Activated CD8-positive, alpha-beta memory T cell treated with anti-CD3 and anti-CD28 coated beads, Interleukin-2, amount 50 U/mL, for 48 hours (primary cell): Measurements from ENCODE around the gene CCNK.

ENCODE experiments used
- DNase-seq: peaks from one replicate; pipeline ENCODE4 v3.0.0-alpha.2; 2020

CCNK gene

DNA sequence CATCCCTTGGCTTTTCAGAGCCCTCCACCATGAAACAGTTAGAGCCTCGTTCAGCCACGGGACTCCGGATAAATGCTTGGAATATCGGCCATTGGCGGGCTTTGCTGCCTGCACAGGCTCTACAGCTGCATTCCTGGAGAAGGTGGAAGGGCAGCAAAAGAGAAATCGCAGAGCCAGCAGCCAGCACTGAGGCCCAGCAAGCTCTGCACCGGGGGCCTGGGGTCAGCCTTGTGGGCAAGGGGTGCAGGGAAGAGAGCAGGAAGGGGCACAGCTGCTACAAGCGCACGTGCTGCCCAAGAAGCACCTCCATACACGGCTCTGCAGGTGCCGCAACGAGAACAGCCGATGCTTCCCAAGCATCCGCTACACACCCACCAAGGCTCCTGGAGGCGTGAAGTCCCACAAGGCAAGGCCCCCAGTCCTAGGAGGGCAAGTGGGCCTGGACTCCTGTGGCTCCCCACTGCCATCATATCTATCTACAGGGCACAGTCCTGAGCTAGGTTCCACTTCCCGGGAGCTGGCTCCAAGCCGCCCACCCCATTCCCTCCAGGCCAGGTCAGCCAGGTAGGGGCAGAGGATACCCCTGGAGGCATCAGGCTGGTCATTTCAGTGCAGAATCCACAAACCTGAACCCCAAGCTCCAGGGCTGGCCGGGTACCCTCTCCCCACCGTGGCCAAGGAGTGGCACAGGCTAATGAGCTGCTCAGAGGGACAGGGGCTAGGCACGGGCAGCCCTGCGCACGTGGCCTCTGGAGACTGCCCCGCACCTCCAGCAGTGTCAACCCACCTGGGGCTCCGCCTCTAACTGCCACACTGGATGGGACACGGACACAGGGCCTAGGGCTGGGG is 40.2 kb downstream of the CCNK start:
- no peak for DNase-seq

GRCh38 chr14:99522025-99522401 is 40.8 kb downstream of the CCNK start:
- DNase-seq, result no peak

DNA sequence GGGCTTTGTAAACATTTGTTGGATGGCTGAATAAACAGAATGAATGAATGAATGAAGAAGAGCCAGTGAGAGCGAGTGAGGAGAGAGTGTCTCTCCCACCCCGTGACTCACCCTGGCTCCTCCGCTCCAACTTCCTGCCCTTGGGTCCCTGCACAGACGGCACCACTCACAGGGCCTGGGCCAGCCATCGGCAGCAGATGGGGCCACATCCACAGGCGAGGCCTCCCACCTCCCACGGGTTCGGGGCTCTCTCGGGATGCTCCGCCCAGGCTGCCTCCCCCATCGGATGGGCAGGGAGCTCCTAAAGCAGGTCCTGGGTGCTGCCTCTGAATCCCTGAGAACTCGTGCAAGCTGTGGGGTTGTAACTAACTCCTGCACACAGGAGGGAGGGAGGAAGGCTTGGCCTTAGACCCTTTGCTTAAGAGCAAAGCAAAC is 41.3 kb downstream of the CCNK start:
- DNase-seq, result no peak

GRCh38 chr14:99522934-99523703 is 41.9 kb downstream of the CCNK start:
- DNase-seq, result no peak

DNA sequence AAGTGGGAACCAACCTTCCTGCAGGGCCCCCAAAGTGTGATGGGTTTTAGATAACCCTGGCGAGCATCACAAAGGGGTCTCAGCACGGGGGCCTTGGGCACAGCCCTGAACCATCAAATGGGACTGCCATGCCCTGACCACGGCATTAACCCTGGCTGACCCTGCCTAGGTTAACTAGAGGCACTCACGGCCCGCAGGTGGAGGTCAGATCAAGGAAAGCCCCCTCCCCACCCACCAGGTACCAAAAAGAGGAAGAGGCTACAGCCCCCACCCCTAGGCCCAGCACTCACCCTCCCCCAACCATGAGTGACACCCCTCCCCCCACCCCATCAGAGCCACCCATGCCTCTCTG is 42.5 kb downstream of the CCNK start:
- DNase-seq, result no peak

DNA sequence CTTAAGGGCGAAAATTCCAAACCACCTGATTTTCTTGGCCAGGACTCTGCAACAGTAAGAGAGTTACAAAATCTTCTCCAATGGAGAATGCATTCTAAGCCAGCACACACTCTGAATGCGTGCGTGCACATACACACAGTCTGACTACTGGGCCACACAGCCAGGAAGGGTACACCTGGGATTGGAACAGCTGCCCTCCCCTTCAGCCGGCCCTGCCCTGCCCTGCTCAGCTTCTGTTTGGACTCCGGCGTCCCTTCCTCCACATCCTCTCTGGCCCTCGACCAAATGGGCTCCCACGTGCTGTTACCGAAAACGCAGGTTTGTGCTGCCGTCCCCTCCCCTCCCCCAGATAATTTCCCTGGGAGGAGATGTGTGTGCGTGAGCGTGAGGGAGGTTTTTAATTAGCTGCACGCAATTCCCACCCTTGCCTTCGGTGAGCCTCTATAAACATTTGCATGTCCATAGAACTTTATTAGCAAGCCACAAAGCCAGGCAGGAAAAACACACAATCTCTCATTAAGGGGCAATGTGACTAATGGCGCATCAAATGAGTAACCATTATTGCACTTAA is 43.0 kb downstream of the CCNK start:
- DNase-seq, result no peak

- DNase-seq, result no peak
These were observed 43.8 kb downstream of the CCNK start for GRCh38 chr14:99524804-99525698.

- no peak for DNase-seq
These were observed 44.5 kb downstream of the CCNK start for GRCh38 chr14:99525699-99526080.

DNA sequence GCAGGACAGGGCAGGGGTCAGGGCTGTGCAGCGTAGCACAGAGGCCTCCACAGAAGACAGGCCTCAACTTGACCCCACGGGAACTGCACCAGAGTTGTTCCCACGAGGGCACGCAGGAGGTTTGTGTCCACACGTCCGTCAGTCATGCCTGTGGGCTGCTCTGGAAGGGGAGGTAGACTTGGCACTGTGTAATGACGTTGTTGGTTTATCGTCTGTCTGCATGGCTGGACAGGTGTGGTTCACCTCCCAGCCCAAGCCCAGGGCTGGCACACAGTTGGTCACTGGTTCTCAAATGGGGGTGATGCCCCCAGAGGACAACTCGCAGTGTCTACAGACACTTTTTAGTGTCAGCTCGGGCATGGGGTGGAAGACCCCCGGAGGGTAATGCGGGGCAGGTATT is 45.8 kb downstream of the CCNK start:
- DNase-seq, result no peak

DNA sequence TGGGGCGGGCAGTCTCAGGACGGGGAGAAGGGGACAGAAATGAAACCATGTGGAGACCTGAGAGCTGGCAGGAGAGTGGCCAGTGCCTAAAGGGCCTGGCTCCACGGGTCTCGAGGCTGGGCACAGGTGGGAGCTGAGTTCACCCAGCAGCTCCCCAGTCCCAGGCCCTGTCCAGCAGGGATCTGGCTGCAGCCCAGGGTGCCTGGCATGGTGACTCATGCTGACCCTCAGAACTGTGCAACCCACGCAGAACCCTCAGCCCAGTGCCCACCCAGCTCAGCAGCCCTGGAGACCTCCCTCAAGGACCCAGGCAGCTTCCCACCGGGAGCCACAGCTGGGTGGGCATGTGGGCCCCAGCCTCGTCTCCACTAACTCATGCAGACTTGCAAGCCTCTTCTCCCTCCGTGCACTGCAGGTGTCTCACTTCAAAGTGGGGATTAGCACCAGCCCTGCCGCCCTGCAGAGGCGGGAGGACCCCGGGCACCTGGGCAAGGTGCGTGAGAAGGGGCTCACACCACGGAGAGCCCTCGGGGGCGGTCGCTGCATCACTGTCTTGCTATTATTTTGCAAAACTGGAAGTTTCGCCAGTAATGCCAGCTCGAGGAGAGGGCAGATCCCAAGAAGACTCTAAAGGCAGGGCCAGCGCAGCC is 46.3 kb downstream of the CCNK start:
- DNase-seq, result no peak

DNA sequence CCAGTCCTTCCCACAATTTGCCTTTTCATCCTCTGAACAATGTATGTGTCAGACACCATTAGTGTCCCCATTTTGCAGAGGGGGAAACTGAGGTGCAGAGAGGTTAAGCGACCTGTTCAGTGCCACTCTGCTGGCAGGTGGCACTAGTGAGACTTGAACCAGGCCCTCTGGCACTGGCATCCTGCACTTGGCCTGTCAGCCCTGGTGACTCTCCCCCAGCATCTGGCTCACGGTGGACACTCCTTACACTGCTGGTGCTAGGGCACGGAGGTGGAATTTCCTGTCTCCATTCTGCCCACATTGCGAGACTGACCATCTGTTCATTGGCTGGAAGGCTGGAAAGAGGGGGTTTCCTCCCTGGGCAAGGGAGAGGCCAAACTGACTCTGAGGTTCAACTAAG is 48.7 kb downstream of the CCNK start:
- DNase-seq, result no peak

GRCh38 chr14:99530407-99531155 is 49.4 kb downstream of the CCNK start:
- no peak for DNase-seq

- no peak for DNase-seq
These were observed 50.3 kb downstream of the CCNK start for GRCh38 chr14:99531251-99532096.

GRCh38 chr14:99532310-99532709 is 51.1 kb downstream of the CCNK start:
- DNase-seq, result no peak

GRCh38 chr14:99534333-99534732 is 53.1 kb downstream of the CCNK start:
- DNase-seq, result no peak

- no peak for DNase-seq
These were observed 53.7 kb downstream of the CCNK start for GRCh38 chr14:99534863-99535262.

DNA sequence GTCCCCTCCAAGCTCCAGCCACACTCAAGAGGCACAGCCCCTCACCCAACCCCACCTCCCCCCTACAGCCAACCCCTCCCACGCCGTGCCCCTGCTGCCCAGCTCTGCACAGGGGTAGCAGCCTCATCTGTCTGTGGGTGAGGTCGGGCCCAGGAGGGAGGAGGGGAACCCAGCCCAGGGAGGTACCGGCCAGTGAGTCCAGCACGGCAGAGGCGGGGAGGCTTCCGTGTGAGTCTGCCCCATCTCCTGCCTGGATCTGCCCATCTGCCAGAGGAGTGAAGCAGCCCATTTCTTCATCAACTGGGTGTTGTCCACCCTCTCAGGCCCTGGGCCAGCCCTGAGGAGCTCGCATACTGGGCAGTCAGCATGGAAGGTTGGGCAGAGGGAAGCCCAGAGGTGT is 54.2 kb downstream of the CCNK start:
- no peak for DNase-seq

DNA sequence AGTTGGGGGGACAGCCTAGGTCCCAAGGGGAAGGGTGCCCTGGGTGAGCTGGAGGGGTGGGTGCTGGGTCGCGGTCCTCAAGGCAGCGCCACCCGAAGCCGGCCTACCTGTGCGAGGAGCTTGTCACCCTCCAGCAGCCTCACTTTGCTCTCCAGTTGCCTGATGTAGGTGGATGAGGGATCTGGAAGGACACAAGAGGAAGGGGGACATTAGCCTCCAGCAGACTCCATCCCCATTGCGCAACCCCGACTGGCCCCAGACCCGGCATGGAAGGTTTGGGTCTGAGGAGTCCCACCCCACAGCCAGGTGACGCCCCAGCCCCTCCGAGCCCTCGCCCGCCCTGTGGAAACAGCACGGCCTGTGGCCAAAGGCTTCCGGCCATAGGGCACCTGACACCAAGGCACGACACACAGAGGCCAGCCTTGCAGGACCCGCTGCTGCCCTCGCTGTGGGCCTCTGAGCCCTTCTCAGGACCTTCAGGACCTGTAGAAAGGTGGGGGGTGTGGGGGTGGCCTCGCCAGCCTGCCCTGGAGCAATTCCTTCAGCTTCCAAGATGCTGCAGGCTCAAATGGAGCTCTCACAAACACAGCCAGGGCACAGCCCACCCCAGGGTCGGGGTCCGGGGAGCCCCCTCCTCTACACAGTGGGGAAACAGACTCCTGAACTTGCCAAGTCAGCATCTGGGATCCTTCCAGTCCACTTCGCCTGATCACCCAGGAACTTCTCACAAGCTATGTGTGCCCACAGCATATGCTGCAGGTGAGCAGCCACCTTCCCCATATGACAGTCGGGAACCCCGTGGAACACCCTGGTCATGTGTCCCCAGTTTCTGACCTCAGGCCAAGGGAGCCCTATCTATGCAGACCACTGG is 54.9 kb downstream of the CCNK start:
- DNase-seq, result no peak

GRCh38 chr14:99537399-99537798 is 56.2 kb downstream of the CCNK start:
- no peak for DNase-seq

DNA sequence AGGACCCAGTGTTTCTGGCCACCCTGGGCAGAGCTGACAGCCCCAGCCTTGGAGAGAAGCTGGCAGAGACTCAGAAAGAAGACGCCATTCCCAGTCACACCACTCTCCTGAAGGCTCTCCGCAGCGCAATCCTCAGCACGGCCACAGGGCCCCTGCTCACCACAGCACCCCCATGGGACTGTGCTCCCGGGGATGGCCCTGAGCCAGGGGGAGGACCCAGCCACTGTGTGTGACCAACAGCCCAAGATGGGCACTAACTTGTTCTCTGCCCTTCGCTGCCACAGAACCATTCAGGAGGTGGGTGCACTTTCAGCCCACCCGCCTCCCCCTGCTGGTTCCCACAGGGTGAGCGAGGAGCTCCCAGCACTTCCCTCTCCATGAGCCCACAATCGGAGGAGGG is 57.1 kb downstream of the CCNK start:
- no peak for DNase-seq
